GM19043 (cell line): Measurements from ENCODE around the gene TUBB2A.
"Not testable (repeated sequence)": the region's sequence is repeated elsewhere in the genome, so short reads cannot be mapped to it uniquely, and the experiment has no call there.

ENCODE experiments used
- ATAC-seq: cut with Tn5 transposase; IDR thresholded peaks from one replicate; pipeline ENCODE4 v1.9.1; 2021; ENCODE audit warnings: low read depth; ENCODE audit not compliant: unreplicated experiment

The TUBB2A gene

GRCh38 chr6:3183066-3183465 lies 25.7 kb upstream of the TUBB2A start:
- no peak for ATAC-seq

GRCh38 chr6:3181105-3181504 lies 23.8 kb upstream of the TUBB2A start:
- no peak for ATAC-seq

DNA sequence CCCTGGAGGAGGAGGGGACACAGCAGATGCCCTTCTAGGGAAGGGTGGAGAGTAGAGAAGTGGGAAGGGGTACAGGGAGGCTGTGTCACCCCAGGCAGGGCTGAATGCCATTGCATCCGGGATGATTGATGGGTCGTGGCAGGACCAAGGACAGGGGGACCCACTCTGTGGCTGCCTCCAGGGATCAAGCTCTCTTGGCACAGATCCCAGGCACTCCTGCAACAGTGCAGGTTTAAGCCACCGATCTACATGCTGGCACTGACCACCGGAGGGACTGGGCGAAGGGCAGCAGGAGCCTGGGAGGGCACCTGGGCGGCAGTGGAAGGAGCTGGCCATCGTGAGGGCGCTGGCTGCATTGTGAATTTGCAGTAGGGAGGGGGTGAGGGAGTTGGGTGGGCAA lies 22.6 kb upstream of the TUBB2A start:
- not testable (repeated sequence) for ATAC-seq

- not testable (repeated sequence) for ATAC-seq
These were observed 21.3 kb upstream of the TUBB2A start for GRCh38 chr6:3178666-3179065.

- ATAC-seq = no peak
These were observed 19.4 kb upstream of the TUBB2A start for GRCh38 chr6:3176562-3177355.

DNA sequence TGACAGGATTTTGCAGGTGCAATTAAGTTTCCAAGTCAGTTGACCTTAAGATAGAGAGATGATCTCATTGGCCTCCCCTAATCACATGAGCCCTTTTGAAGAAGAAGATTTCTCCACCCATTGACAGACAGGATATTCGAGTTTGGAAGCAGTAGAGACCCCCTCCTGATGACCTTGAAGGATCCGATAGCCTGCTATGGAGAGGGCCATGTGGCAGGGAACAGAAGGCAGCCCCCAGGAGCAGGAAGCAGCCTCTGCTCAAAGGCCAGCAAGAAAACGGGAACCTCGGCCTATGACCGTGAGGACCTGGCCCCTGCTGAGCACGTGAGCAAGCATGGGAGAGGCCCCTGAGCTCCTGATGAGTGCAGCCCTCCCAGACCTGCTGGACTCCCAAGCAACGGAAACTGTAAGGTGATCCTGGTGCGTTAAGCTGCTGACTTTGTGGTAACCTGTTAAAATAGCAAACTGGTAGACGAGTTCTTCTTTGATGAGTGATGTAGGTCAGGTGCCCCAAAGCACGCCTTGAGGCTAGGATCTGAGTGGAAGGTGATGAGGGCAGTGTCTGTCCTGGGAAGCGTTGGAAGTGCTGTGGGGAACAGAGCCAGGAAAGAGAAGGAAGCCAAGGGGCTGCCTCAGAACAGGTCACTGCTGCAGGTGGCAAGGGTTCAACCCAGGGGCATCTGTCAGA lies 18.5 kb upstream of the TUBB2A start:
- no peak for ATAC-seq

- ATAC-seq = not testable (repeated sequence)
These were observed 16.3 kb upstream of the TUBB2A start for GRCh38 chr6:3173636-3174089.

- not testable (repeated sequence) for ATAC-seq
These were observed 15.4 kb upstream of the TUBB2A start for GRCh38 chr6:3172789-3173188.

DNA sequence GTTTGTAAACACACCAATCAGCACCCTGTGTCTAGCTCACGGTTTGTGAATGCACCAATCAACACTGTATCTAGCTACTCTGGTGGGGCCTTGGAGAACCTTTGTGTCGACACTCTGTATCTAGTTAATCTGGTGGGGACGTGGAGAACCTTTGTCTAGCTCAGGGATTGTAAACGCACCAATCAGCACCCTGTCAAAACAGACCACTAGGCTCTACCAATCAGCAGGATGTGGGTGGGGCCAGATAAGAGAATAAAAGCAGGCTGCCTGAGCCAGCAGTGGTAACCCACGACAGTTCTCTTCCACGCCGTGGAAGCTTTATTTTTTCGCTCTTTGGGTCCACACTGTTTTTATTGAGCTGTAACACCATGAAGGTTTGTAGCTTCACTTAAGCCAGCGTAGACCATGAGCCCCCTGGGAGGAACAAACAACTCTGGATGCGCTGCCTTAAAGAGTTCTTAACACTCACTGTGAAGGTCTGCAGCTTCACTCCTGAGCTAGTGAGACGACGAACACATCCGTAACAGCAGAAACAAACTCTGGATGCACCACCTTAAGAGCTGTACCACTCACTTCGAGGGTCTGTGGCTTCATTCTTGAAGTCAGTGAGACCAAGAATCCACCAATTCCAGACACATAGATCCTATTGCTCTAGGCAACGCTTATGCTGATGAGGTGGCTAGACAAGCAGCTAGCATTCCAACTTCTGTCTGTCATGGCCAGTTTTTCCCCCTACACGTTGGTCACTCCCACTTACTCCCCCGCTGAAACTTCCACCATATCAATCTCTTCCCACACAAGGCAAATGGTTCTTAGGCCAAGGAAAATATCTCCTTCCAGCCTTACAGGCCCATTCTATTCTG lies 14.2 kb upstream of the TUBB2A start:
- ATAC-seq = not testable (repeated sequence)

GRCh38 chr6:3170676-3171075 lies 13.3 kb upstream of the TUBB2A start:
- not testable (repeated sequence) for ATAC-seq

GRCh38 chr6:3168046-3168445 lies 10.7 kb upstream of the TUBB2A start:
- ATAC-seq = not testable (repeated sequence)

- ATAC-seq = not testable (repeated sequence)
These were observed 9.3 kb upstream of the TUBB2A start for GRCh38 chr6:3166535-3167225.

- no peak for ATAC-seq
These were observed 8.5 kb upstream of the TUBB2A start for GRCh38 chr6:3165631-3166534.

DNA sequence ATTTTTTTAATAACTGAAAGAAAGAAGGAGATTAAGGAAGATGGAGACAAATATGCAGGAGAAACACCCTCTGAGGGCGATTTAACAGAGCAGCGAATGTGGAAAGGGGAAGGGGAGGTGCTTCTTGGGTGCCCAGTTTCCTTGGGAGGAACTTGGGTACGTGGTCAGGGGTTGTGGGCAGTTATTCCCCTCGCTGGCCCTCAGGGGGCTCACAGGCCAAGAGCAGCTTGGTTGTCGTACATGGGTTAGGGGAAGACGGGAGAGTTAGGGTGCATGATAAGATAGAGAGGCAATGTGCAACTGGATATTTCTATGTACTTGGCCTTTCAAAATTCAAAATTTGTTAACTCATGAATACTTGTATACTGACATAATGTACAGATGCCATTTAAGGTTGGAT lies 7.0 kb upstream of the TUBB2A start:
- ATAC-seq = no peak

DNA sequence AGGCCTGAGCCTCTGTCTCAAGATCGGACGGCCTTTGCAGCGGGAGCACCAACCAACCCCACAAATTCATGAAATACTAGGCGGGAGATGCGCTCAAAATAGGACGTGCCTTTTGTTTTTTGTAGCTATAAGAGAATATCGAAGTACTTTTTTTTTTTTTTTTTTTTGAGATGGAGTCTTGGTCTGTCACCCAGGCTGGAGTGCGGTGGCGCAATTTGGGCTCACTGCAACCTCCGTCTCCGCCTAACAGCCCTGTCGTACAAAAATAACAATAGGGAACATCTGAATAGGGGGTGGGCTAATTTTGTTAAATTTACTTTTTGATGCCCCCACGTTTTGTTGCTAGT lies 5.9 kb upstream of the TUBB2A start:
- ATAC-seq = no peak

DNA sequence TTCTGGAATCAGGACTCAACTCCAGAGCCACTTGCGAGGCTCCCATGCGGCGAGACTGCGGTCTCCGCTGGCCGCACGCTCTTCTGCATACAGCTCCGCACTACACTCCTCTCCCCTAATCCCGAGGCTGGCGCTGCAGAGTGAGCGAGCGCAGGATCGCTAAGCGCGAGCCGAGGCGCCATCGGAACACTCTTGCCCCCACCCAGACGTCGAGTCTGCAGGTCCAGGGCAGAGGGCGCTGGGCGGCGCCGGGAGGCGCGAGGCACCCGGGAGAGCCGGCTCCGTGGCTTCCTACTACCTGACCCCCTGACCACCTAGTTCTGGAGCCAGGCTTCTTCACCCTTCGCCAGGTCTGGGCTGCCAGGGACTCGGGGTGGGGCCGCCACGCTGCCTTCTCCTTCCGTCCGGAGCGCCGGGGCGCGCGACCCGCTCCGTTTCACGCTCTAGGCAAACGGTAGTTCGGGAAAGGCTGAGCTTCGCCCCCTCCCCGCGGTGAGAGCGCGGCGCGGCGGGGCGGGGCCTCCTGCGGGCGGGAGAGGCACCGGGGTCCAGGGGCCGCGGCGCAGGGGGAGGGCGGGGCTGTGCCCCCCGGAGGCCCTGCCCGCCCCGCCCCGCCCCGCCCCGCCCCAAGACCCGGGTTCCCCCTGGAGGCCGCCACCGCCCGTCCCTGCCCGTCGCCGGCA lies 5.4 kb upstream of the TUBB2A start:
- peak; percentile 58 for ATAC-seq

GRCh38 chr6:3162067-3162497 lies 4.7 kb upstream of the TUBB2A start:
- ATAC-seq = no peak

GRCh38 chr6:3159805-3160781 lies 2.7 kb upstream of the TUBB2A start:
- ATAC-seq = no peak
